DOHH2 (cell line): Measurements from ENCODE around the gene BRICD5.

Experiments
- EZH2phosphoT487 ChIP-seq: fragments of 200-600 bp; sonication (generic); IDR thresholded peaks from 2 replicates; pipeline ENCODE4 v1.6.1; 2017; ENCODE audit warnings: borderline replicate concordance, mild to moderate bottlenecking, antibody characterized with exemption, low read length, moderate library complexity, mixed read lengths
- TF ChIP-seq, protein P1 (sequence below): fragments of 200-600 bp; sonication (generic); IDR thresholded peaks from one replicate; pipeline ENCODE4 v1.5.1; 2014; ENCODE audit warnings: antibody characterized with exemption, mild to moderate bottlenecking, low read depth, low read length; ENCODE audit not compliant: poor library complexity, severe bottlenecking

DNA sequence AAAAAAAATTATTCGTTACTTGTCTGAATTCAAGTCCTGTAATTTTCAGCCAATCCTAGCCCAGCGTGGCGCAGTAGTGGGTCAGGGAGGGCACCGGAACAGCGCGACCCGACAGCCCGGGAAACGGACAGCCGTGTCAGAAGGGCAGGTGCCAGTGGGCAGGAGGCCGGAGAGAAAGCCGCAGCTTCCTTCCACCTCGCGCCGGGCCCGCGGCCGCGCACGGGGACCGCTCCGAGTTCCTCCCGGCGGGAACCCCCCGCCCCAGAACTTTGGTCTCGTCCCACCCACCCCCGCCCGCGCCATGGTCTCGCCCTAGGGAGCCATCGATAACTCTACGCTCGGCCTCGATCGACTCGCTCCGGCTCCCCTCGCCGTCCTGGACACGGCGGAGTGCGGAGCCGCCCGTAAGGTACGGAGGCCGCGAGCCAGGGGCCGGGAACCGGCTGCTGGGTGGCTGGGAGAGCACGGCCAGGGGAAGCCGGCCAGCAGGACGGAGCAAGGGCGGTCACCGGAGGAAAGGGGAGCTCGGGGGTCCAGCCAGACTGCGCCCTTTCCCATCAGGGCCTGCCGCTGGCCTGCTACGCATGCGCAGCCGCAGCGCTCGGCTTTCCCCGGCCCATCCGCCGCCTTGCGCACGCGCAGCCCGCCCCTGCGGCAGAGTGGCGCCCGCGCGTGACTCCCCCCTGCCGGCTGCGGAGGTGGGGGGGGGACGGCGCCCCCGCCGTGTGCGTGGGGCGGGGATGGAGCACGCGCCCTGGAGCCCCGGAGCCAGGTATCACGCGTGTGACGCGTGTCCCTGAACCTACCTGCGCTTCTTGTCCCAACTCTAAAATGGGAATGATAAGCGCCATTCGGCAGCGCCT is 5.3 kb downstream of the BRICD5 start, which contains the start of gene MLST8:
- TF ChIP-seq, protein P1, sequence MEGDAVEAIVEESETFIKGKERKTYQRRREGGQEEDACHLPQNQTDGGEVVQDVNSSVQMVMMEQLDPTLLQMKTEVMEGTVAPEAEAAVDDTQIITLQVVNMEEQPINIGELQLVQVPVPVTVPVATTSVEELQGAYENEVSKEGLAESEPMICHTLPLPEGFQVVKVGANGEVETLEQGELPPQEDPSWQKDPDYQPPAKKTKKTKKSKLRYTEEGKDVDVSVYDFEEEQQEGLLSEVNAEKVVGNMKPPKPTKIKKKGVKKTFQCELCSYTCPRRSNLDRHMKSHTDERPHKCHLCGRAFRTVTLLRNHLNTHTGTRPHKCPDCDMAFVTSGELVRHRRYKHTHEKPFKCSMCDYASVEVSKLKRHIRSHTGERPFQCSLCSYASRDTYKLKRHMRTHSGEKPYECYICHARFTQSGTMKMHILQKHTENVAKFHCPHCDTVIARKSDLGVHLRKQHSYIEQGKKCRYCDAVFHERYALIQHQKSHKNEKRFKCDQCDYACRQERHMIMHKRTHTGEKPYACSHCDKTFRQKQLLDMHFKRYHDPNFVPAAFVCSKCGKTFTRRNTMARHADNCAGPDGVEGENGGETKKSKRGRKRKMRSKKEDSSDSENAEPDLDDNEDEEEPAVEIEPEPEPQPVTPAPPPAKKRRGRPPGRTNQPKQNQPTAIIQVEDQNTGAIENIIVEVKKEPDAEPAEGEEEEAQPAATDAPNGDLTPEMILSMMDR = no peak
- no peak for TF ChIP-seq EZH2phosphoT487
